UCSD-AML1 (cell line): Measurements from ENCODE around the gene IL2RA.
"Not testable (repeated sequence)": the region's sequence is repeated elsewhere in the genome, so short reads cannot be mapped to it uniquely, and the experiment has no call there.

Source experiments
- DNase-seq: peaks from one replicate; lab custom pipeline; 2025; ENCODE audit not compliant: unreplicated experiment; lab: John Stamatoyannopoulos, UW

IL2RA gene

DNA sequence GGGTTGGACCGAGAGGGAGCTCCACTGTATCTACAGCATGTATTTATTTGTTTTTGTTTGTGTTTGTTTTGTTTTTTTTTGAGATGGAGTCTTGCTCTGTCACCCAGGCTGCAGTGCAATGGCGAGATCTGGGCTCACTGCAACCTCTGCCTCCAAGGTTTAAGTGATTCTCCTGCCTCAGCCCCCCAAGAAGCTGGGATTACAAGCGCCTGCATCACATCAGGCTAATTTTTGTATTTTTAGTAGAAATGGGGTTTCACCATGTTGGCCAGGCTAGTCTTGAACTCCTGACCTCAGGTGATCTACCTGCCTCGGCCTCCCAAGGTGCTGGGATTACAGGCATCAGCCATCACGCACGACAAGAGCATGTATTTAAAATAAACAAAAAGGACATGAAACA lies 18.8 kb downstream of the IL2RA start:
- not testable (repeated sequence) for DNase-seq

DNA sequence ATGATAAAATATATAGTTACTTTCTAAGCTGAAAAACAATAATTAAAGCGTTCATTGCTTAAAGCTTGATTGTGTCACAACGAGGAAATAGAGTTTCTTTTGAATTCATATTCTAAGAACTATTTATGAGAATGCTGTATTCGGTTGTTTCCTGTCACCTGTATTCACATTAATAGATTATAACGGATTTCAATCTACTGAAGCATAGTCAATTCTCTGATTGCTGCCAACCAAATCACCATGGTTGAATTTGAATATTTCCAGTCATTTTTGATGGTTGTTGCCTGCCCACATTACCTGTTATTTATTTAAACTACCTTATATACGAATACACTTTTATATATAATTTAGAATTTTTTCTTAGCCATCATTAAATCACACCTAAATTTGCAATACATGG lies 22.0 kb downstream of the IL2RA start:
- DNase-seq: no peak

DNA sequence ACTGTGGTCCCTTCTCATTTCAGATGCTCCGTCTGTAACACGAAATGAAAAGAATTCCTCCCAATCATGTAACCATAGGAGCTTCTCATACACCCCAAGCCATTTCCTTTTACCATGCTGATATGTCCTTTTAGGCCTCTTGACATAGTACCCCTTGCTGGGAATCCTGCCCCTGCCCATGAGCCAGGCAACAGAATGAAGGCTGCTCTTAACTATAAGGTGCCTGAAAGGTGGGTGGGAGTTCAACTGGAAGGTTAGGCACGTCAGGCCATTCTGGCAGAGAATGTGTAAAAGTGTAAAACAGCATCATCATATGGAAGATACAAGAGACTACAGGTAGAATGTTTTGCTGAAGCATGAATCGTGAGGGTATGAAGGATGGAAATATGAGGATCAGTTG lies 22.5 kb downstream of the IL2RA start:
- DNase-seq: no peak

DNA sequence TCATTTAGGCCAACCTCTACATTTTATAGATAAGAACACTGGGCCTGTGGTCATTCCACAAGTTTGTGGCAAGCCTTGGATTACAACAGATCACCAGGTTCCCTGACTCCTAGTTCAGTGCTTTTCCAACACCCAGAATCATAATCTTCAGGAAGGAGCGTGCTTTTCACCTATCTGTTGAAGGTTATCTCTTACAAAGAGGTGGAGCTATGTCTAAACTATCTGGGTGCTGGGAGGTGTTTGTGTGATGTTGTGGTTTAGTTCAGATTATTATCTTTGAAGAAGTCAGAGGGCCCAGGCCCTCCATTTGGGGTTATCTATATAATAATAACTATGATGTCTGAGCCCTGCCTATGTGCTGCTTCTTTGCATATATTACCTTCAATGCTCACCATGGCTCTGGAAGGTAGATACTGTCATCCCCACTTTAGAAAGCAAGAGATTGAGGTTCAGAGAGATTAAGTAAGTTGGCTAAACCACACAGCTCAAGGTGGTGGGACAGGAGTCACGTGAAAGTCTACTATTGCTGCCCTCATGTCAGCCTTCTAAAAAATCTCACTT lies 24.0 kb downstream of the IL2RA start:
- DNase-seq: no peak

DNA sequence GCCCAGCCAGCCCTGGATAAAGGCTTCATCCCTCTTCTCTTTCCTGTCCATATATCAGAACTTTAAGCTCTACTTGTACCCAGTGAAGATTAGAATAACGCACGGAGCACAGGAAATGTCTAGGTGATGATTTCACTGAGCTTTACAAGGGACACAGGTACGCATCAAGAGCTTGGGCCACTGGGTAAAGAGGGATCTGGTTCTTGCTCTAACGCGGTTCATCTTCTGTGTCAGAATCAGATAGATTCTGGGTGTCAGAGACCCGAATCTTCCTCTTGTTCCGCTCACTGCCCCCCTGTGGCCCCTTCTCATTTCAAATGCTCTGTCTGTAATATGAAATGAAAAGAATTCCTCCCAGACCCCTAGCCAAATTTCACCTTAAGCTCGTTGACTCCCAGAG lies 24.7 kb downstream of the IL2RA start:
- no peak for DNase-seq

DNA sequence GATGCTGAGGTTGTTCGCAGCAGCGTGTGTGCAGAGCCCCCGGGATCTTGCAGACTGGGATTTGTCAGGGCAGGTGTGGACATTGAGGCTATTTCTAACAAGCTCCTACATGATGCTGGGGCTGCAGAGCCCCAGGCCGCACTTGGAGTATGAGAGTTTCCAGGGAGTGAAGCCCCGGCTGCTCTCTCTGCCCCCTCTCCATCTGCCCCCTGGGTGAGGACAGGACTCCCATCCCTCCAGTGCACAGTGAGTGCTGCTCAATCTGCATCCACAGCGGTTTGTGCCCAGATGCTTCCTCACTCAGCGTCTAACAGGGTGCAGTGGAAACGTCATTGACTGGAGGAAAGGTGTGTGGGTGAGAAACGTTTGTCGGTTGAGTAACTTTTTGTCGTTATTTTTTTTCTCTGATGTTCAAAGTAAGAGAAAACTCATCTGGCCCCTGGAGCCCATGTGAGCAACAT lies 25.3 kb downstream of the IL2RA start:
- DNase-seq: no peak

DNA sequence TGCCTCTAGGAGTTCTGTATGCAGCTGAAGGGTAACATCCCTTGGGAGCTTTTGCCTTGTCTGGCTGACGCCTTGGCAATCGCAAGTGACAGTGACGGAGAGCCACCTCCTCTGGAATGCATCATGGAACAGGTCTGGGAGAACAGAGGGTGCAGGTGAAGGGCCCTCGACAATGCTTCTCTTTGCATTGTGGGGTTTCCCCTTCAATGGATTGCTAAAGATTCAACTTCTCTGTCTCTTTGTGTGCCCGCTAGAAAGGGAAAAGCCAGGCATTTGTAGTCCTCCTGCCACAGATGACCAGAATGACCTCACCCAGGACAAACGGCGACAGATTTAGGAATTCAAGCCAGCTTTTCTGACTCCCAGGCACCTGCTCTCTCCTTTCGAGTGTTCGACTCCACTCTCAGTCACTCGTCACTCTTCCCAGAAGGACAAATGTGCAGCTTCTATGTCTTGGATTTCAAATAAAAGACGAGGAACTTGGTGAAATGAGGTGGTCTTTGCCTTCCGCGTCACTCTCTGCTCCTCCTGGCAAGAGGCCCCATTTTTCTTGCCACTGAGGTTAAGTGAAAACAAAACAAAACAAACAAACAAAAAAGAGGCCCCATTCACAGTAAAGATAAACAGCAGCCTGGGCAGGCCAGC lies 26.1 kb downstream of the IL2RA start:
- DNase-seq: no peak

DNA sequence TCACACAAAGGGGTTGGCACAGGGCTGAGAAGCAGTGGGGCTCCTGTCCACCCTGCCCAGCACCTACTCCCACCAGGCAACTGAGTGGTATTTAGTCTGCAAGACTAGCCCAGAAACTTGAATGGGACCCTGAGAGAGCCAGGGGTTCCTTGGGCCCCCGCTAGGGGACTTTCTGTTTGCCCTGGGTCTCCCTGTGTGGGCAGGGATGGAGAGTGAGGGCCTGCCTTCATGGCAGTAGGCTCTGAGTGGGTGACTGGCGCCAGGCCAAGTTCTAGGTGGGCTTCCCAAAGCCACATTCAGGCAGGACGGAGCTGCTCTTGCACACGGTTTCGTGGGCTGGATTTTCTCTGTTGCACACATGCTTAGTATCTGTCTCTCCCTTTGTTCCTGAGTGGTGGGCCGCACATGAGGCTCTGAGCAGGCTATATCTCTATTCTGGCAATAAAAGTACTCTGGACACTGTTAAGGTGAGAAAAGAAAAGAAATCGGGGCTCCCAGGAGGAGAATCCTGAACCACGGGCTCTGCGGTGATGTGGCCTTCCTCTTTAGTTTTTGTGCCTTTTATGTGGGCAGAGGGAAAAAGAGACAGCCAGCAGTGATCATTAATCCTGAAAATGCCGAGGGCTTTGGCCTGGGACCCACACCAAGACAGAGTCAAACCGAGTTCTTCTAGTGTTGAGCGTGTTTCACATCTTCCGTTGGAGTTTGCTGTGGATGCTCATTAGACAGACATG lies 26.9 kb downstream of the IL2RA start:
- DNase-seq: no peak

DNA sequence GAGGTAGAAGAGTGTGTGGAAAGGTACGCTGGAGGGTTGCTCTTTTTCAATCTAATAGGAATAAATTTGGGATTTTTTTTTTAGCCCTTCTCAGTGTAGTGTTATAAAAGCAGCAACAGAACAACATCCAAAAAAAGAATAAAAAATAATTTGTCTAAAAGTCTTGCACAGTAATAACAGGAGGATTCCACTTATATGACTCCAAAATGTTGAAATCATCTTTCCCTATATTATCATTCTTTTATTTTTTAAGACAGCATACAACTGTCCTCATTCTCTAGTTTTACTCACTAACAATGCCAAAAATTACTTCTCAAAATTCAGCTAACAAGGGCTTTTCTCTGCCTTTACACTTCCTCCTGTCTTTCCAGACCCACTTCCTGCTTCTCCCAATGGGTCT lies 27.8 kb downstream of the IL2RA start:
- DNase-seq: no peak

DNA sequence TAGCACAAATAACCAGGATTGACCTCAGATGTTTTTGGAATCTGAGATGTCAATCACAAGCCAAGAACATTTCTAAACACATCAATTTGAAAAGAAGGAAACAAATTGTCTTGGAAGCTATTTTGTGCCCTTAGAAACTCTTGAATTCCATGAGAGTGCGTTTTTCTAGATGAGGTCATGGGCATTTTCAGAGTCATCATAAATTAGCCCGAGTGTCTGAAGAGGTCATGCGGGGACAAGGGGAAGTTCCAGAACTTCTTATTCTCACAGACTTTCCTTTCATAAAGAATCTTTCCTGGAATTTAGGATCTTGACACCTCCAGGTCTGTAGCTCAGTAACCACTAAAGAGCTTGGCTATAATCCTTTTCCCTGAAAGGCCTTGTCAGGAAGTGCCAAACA lies 28.2 kb downstream of the IL2RA start:
- DNase-seq: no peak

DNA sequence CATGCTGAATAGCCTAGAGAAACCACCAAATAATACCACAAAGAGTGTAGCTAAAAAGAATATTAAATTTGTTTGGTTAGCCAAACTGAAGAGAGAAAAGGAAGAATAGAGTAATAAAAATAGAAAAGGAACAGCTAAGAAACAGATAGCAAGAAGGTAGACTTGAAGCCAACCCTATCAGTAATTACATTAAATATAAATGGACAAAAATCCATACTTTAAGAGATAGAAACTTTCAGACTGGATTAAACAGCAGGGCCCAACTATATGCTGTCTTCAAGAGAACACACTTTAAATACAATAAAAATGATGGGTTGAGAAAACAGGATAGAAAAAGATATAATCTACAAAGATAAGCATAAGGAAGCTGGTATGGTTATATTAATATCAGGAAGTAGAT lies 31.2 kb downstream of the IL2RA start:
- no peak for DNase-seq

DNA sequence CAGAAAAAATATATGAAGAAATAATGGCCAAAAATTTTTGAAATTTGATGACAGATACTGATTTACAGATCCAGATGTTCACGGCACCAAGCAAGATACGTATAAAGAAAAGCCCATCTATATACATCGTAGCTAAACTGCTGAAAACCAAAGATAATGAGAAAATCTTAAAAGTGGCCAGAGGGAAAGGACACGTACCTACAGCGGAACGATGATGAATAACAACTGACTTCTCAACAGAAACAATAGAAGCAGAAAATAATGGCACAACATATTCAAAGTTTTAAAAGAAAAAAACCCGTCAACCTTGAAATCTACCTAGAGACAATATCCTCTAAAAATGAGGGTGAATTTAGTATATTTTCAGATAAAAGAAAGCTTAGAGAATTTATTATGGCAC lies 31.9 kb downstream of the IL2RA start:
- DNase-seq: no peak

DNA sequence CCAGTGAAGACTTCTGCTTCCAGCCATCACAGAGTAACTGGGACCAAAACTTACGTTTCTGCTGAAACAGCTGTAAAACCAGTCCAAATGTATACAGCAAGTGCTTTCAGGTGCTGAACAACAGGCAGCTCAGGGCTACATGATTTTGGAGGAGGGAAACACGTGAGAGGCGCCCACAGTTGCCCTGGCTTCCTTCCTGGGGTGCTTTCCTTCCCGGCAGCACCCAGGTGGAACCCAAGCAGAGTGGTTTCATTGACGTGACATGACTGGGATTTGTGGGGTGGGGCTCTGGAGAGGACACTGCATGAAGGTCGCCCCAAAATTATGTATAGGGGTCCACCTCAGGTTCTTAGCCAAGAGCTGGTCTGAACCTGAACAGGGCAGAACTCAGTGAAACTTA lies 34.2 kb downstream of the IL2RA start:
- no peak for DNase-seq

DNA sequence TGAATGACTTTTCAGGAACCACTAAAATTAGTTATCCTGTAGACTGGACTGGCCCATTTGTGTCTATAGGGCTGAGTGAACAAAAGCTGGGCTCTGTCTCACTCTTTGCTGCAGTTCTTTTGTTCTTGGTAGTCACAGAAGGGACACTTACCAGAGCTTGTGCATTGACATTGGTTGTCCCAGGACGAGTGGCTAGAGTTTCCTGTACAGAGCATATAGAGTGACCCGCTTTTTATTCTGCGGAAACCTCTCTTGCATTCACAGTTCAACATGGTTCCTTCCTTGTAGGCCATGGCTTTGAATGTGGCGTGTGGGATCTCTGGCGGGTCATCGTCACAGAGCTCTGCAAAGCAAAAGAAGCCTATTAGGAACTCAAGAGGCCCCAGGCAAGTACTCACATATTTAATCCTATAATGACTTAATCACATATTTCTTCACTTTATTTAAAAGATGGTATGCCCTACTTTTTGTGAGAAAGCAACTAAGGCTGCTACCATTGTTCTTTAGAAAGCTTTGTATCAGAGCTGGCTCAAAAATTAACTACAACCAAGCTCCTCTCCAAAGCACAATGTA lies 36.4 kb downstream of the IL2RA start:
- no peak for DNase-seq

DNA sequence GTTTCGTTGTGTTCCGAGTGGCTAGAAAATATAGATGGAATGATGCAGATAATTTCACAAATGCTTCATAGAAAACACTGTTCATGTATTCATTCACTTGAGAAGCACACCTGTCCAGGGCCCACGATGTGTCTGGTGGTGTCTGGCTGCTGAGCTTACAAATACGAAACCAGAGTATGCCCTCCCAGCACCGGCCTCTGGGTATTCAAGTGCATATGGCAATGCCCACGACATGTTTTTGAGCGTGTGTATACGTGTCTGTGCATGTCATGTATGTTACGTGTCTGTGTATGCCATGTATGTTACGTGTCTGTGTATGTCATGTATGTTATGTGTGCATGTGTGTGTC lies 37.9 kb downstream of the IL2RA start:
- no peak for DNase-seq

DNA sequence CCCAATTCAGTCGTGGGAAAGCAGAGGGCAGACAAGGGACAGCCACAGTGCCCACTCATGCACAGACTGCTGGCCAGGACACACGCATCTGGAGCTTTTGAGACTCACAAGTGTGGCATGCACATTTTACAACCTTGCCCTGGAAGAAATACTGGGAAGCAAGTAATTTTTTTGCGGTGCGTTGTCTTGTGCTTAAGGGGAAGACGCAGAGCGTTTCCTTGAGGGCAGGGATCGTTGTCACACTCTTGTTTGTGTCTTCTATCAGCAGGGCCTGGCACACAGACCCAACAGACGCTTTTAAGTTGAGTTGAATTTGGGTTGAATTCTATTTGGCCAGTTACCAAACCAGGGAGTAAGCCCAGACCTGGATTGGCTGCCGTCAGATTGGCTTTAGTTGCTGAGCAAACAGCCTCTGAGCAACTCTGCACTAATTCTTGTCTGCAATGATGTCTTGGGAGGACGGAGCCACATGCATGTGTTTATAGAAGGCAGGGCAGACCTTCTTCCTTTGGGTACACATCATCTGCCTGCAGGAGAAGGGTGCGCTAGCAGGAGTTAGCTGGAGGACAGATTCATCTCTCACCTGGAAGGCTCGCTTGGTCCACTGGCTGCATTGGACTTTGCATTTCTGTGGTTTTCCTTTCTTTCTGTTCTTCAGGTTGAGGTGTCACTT lies 38.4 kb downstream of the IL2RA start:
- no peak for DNase-seq

DNA sequence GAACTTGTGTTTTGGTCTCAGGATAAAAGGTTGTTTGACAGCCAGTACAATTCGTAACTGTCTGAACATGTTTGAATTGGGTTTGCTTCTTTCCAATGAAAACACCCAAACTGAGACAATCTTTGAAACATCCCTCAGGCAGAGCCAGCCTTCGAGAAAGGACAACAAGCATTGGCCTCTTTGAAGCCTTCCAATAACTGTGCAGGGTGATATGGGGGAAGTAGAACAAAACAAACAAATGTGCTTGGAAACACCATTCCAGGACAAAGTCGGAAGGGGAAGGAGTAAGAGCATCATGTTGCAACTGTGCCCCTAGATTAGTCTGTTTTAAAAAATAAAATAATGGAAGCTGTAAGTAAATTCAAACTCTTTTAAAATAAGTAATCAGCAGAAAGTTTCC lies 39.5 kb downstream of the IL2RA start:
- DNase-seq: no peak

DNA sequence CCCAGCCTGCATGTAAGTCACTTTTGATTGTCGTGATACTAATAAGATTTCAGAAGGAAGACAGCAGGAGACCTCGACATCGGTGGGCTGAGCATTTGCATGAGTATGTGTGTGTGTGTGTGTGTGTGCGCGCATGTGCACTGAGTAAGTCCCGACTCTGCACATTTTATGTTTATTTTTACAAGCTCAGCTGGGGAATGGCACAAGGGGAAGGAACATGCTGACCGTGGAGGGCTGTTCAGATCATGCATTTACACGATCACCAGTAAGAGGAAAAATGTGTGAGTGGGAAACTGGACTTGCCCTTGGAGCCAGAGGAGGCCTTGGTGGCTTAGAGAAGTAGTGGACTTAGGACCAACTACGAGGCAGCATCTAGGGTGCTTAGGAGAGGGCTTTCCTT lies 41.3 kb downstream of the IL2RA start:
- DNase-seq: no peak

DNA sequence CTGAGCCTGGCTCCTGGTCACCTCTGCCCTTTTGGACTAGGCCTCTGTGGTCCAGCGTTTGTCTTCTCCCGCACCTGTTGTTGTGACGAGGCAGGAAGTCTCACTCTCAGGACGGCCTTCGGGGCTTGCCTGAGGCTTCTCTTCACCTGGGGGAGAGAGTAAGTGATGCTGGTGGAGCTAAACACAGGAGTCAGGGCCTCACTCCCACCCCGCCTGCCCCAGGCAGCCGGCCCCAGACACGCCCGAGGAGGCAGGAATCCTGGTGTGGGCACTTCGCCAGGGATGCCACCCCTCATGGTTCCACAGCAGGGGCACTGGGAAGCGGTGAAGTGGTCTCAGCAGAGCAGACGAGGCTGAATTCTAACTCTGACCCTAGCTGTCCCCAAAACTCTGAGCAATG lies 42.4 kb downstream of the IL2RA start:
- no peak for DNase-seq

DNA sequence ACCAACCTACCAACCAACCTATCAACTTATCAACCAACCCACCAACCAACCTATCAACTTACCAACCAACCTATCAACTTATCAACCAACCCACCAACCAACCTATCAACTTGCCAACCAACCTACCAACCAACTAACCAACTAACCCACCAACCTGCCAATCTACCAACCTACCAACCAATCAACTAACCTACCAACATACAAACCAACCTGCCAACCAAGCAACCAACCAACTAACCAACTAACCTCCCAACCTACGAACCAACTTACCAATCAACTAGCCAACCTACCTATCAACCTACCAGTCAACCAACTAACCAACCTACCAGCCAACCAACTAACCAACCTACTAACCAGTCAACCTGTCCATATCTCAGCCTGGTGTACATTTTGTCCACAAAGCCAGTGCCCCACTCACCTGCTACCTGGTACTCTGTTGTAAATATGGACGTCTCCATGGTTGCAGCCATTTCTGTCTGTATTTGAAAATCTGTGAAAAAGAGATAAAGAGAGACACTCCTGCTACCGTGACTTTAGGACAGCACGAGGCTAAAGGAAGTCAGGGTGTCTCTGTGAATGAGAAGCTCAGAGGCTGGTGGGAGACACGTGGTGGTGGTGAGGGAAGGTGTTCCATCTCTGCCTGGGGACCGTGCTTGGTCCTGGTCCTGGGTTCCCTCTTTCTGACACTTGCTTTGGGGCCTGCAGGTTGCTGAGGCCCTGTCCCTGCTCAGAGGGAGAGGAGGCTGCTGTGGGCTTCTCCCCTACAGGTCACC lies 43.0 kb downstream of the IL2RA start:
- DNase-seq: no peak

DNA sequence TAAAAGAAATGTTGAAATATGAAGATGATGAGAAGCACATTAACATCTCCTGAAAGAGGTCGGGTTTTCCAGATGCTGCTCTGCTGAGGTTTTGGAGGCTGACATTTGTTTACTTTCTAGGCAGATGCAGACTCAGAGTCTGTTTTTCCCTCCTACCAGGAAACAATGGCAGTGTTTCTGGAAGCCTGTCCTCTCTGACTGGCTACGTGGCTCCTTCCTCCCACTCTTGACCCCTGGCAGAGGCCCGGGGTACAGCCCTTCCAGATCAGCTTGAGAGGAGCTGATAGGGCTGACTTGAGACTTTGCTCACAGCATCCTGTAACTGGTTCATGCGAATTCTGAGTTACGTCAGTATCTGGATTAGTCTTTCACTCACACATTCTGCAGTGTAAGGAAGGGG lies 43.7 kb downstream of the IL2RA start:
- no peak for DNase-seq
